Stimulated activated CD8-positive, alpha-beta memory T cell treated with anti-CD3 and anti-CD28 coated beads, Interleukin-4, amount 100 ng/mL, for 4 hours (primary cell): ENCODE measurements around the gene RYR1.
"Not testable (repeated sequence)": the region's sequence is repeated elsewhere in the genome, so short reads cannot be mapped to it uniquely, and the experiment has no call there.

Experiments
- DNase-seq, 2 donors: peaks; one replicate each; pipeline ENCODE4 v3.0.0-alpha.2; 2020; ENCODE audit warnings: low read depth in 2 of 2, low spot score in 1 of 2

The RYR1 gene

DNA sequence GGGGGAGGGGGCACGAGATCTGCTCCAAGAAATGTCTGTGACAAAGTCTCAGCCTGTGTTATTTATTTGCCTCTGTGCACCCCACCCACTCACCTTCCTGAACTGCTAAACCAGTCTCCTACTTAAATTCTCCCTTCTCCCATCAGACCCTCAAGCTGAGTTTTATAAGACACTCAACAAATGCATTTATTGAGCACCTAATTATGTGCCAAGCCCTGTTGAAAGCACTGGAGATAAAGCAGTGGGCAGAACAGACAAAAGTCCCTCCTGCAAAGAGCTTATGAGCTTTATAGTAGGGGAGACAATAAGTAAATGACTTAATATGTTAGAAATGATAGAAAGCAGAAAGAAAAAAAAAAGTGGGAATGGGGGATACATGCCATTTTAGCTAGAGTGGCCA lies 34.0 kb upstream of the RYR1 start:
- no peak for DNase-seq

DNA sequence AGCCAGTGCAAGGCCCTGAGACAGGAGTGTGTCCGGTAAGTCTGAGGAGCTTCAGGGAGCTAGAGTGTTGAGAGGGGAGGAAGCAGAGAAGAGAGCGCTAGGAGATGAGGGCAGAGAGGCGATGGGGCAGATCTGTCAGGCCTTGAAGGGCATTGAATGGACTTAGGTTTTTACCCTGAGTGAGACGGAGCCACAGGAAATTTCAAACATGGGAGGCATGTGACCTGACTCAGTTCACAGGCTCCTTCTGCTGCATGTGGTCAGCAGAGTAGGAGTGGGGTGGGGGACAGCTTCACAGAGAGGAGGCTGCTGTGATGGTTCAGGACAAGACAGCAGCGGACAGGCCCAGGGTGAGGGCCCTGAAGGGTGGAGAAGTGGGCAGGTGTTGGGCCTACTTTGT lies 33.1 kb upstream of the RYR1 start:
- DNase-seq, result no peak

DNA sequence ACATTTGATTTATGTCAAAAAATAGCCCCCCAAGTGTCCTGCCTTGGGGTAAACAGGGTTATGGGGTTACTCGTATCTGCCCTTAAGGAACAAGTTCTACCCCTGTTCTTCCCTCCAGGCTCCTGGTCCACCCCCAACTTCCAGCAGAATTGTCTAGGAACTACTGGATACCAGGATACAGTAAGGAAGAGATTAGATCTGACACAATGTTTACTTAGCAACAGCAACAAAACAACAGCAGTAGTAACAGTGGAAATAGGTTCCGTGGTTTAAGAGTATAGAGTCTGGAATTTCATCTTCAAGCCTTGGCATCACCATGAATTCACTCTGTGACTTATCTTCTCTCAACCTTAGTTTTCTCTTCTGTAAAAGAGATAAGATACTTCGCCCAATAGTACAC lies 32.3 kb upstream of the RYR1 start:
- no peak for DNase-seq

DNA sequence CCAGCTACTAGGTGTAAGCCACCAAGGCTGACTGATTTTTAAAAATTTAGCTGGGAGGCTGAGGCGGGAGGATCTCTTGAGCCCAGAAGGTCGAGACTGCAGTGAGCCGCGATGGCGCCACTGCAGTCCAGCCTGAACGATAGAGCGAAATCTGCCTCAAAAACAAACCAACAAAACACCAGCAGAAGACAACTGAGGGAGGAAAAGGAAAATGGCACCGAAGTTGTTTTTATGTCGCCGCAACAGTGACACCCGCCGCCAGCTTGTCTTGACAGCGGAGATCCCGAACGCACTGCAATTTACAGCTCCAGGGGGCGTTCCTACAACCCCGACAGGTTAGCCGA lies 30.9 kb upstream of the RYR1 start:
- DNase-seq, result no peak

DNA sequence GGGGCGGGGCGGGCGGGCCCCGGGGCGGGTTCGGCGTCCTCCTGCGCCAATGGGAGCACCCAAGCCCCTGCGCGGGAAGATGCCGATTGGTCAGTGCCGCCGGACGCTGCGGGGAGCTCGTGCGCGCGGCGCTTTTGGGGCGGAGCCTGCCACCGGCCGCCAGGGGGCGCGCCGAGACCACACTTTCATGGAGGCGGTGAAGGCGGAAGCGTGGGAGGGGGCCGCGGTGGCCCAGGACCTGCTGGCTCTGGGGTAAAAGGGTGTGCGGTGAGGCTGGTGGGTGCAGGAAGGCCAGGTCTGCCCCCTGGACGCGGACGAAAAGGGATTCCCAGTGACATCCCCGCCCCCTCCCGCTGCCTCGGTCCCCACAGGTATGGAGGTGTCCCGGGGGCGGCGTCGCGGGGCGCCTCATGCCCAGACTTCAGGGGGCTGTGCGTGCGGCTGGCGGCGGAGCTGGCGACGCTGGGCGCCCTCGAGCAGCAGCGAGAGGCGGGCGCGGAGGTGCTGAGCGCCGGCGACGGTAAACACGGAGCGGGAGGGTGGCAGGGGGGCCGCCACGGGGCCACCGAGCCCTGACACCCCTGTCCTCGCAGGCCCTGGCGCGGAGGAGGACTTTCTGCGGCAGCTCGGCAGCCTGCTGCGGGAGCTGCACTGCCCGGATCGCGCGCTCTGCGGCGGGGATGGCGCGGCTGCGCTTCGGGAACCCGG lies 30.4 kb upstream of the RYR1 start, which contains the start of gene FAM98C:
Gene FAM98C (plus strand): TSS at position 127 of the 708 bp plus-strand sequence. CDS start 61 bp downstream, at position 188.
- DNase-seq, result peak; percentile 91 to 94

DNA sequence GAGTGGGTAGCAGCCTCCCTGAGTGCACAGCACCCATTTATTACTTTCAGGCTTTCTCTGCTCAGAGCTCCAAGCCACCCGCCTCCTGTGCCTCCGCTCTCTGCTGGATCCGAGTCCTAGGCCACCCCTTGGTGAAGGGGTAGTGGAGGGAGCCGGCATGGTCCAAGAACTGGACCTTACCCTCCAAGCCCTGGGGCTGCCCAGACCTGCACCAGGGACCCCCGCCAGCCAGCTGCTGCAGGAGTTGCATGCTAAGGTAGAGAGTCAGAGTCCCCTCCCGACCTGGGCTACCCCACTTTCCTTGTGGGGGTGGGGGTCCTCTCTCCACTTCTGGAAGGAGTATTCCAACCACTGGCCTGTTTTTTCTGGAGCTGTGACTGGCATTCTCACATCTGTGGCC lies 28.6 kb upstream of the RYR1 start:
- DNase-seq, result no peak

DNA sequence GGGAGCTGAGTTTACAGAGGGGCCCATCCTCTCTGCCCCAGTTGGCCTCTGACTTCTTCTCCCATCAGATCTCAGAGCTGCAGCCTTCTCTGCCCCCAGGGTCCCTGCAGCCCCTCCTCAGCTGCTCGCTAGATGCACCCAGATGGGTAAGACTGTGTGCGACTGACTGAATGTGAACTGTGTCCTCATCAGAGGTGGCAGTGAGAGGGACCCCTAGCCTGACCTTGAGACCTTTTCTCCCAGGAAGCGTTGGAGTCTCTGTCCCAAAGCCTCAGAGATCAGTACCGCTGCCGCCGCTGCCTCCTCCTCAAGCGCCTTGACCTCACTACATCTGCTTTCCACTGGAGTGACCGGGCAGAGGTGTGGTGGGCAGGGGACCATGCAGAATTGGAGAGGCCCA lies 28.2 kb upstream of the RYR1 start:
- DNase-seq, result no peak

DNA sequence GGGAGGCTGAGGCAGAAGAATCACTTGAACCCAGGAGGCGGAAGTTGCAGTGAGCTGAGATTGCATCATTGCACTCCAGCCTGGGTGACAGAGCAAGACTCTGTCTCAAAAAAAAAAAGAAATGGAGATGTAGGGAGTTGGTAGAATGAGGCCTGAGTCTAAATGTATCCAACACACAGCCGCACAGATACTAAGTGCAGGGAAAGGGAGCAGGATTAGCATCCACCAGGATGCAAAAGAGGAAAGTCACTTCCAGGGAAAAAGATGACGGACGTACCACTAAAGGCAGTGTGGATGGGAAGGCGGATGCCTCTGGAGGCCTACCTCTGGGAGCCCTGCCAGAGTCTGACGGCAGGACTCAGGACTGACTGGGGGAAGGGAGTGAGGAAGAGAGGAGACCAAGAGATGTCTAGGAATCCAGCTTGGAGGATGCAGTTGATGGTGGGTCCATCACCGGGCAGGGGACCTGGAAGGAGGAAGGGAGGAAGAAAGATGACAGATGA lies 23.8 kb upstream of the RYR1 start:
- no peak for DNase-seq

DNA sequence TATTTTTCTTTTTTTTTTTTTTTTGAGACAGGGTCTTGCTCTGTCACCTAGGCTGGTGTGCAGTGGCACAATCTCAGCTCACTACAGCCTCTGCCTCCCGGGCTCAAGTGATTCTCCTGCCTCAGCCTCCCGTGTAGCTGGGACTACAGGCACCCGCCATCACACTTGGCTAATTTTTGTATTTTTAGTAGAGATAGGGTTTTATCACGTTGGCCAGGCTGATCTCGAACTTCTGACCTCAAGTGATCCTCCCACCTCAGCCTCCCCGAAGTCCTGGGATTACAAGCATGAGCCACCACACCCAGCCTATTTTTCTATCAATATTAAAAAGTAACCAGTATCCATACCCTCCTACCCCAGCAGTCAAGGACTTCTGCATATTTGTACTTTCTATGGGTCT lies 23.1 kb upstream of the RYR1 start:
- DNase-seq, result not testable (repeated sequence)

DNA sequence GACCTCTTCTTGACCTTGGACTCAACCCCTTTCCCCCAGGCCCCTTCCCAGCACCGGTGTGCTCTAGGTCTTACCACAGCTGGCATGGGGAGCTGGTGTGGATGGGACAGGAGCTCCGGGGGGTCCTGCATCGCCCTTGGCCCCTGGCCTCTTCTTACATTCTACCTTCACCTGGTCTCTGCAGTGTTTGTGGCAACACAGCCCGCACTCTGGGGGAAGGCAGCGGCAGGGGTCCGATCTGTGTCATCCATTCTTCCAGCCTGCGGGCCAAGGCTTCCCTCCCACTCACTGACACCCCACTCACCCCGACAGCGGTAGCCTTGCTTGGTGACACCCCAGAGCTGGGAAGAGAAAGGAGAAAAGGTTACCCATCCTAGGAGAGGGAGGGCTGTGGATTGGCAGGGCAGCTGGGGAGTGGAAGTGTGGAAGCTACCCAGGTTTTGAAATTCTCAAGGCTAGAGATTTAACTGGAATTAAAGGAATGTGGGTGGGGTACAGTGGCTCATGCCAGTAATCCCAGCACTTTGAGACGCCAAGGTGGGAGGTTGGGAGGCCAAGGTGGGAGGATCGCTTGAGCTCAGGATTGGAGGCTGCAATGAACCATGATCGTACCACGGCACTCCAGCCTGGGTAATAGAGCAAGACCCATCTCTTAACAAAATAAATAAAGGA lies 22.3 kb upstream of the RYR1 start:
- DNase-seq, result no peak

DNA sequence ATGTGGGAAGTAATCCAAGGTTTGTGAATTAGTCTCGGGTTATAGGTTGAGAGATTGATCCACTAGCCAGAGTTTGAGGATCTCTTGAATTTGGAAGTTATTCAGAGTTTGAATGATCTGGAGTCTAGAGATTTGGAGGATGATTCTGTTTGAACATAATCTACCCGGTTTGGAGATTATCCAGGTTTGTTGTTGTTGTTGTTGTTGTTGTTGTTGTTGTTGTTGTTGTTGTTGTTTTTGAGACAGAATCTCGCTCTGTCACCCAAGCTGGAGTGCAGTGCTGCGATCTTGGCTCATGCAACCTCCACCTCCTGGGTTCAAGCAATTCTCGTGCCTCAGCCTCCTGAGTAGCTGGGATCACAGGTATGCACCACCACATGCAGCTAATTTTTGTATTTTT lies 21.6 kb upstream of the RYR1 start:
- not testable (repeated sequence) for DNase-seq

DNA sequence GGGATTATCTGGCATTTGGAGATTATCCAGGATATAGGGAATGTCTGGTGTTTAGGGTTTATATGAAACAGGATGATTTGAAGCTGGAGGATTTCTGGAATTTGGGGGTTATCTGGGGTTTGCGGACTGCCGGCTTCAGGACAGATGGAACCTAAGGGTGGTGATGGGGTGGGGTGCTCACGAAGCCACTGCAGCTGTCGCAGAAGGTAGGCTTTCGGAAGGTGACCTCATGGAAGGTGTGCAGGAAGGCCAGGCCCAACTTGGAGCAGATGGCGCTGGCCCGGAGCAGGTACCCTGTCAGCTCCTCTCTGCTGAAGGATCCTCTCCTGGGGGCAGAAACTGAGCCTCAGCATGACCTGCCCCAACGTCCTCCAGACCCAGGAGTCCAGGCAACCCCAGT lies 21.0 kb upstream of the RYR1 start:
- no peak for DNase-seq

DNA sequence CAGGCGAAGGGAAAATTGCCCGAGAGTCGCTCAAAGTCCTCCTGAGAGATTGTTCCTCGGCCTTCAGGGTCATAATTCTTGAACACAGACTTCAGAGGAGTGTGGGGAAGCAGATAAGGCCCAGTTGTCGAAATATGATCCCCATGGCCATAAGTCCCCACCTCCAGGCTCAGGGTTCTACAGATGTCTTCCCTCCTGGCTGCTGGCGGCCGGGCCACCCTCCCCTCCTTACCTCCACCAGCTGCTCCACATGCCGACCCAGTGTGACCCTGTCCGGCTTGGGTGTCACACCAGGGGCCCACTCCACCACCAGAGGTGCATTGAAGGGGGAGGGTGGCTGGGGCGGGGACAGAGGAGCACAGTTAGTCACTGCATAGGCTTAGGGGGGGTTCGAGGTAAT lies 20.5 kb upstream of the RYR1 start:
- no peak for DNase-seq

DNA sequence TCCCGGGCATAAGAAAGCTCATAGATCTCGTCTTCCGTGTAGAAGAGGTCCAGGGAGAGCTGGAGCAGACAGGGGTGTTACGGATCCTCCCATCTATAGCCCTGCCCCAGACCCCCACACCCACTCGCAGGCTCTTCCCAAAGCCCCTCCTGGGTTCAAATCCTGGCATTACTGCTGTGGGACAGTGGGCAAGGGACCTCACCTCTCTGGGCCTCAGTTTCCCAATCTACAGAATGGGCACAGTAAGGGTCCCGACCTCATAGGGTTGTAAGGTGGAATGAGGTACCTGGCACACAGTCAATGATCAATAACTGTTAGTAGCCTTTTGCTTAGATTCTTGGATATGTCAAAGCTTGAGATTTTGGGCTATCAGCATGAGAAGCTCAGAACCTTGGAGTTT lies 20.1 kb upstream of the RYR1 start:
- no peak for DNase-seq

DNA sequence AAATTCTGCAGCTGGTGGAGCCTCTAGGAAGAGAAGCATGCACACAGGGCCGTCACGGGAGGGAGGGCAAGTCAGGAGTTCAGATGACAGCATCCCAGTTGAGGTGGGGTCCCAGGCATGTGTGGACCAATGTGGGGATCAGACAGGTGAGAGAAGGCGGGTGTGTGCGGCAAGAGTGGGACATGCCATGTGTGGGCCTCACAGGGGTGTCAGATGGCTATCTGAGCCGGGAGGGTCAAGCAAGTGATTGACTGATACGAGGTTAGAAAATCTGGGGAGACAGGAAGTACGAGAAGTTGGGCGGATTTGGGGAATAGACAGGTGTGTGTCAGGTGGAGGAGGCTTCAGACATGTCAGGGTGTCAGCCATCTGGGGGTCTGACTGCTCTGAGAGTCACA lies 16.3 kb upstream of the RYR1 start:
- no peak for DNase-seq

DNA sequence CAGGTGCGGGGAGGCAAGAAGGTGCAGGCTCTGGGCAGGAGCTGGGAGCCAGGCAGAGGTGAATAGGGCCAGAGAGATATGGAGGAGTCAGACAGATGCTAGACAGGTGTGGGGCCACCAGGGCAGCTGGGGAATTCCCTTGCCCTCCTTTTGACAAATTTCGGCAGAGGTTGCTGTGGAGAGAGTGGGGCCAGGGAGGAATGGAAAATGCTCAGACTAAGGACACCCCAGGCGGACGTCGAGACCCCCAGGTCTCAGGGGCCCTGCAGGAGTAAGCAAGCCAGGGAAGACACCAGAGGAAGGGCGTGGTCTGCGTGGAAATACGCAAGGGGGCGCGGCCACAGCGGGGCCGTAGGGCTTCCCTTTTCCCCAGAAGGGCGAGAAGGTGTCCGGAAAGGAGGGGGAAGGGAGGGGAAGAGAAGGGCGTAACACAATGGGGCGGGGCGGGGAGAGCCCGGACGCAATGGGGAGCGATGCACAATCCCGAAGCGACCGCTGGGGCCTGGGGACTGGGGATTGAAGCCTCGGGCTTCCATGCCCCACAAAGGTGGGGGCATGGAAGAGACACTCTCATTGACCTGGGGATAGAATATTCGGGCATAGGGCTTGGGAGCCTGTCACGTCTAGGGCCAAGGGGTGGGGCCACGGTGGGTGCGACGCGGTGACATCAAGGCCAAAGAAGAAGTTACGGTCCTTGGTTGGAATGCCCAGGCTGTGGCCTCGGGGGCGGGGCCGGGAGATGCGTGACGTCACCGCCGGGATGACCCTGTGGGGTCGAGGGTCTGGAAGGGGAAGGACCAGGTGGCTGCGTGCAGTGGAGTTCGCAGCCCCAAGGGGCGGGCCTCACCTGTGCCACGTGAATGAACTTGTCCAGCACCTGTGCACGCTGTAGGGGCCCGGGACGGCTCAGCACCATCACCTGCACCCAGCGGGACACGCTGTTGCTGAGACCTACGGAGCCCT lies 15.7 kb upstream of the RYR1 start:
- DNase-seq, result peak in 1 of 2 donors; percentile 12

DNA sequence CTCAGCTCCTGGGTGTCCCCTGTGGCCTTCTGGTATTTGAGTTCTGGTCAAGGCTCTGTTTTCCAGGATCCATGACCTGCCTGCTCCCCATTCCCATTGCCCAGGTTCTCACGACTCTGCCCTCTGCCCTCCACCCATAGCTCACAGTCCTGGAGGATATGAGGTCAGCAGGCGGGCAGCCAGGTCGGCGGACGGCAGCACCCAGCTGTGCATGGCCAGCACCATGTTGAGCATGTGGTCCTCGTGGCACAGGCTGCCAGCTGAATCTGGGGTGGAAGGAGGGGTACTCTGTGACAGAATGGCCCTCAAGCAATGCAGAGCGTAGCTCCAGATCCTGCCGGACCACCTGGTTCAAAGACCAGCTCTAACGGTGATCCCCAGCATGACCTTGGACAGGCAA lies 12.6 kb upstream of the RYR1 start:
- DNase-seq, result no peak

DNA sequence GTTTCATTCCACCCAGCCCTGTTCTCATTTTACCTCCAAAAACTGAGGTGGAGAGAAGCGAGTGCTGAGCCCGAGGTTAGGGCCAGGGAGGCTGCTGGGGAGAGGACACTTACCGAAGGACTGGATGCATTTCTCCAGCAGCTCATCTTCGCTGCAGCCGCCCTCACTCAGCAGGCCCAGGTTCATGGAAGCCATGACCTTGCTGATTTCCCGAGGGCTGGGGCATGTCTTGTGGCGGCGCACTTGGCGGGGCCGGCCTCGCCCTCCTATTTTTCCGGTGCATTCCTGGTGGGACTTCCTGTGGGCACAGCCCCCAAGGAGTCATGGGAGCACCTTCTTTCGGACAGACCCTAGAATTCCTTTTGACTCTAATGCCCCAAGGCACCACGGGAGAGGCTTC lies 11.6 kb upstream of the RYR1 start:
- DNase-seq, result no peak

DNA sequence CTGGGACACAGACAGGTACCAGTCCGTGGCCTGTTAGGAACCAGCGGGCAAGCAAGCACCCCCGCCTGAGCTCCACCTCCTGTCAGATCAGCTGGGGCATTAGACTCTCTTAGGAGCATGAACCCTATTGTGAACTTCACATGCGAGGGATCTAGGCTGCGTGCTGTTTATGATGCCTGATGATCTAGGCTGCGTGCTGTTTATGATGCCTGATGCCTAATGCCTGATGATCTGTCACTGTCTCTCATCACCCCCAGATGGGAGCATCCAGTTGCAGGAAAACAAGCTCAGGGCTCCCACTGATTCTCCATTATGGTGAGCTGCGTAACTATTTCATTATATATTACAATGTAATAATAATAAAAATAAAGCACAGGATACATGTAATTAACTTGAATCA lies 11.1 kb upstream of the RYR1 start:
- DNase-seq, result no peak

DNA sequence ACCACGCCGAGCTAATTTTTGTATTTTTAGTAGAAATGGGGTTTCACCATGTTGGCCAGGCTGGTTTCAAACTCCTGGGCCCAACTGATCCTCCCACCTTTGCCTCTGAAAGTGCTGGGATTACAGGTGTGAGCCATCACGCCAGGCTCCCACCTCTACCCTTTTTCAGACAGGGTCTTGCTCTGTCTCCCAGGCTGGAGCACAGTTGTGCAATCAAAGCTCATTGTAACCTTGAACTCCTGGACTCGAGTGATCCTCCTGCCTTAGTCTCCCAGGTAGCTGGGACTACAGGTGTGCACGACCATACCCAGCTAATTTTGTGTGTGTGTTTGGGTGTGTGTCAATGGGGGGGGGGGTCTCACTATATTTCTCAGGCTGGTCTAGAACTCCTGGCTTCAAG lies 9.2 kb upstream of the RYR1 start:
- no peak for DNase-seq

DNA sequence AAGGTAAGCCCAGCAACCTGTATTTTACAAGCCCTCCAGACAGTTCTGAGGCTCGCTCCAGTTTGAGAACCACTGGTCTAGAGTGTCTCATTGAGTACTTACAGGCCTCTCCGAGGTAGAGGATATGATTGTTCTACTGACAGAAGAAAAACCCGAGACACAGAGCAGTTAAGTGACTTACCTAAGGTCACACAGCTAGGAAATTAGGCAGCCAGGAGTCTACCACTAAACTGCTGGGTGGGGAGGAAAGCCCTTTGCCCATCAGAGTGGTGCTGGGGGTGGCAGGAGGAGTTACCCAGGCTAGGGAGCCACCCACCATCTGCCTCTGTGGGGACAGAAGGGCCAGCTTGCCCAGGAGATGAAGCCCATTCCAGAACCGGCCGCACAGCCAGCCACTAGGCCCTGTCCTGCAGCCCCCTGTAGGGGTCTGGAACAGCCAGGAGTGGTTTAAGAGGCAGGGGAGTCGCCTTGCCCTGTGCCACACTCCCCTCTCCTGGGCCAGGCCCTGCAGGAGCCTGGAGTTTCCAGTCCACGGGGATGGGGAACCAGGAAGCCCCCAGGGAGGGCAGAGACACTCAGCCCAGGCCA lies 8.2 kb upstream of the RYR1 start:
- DNase-seq, result no peak
